Activated T-cell treated with anti-CD3 and anti-CD28 coated beads, Interleukin-2, amount 50 U/mL, for 4 hours (primary cell): ENCODE data around the gene CHPF. TPM values are rescaled to one million over a fixed set of nuclear protein-coding genes. Genes with fewer than 3 reads are reported as not detected.
A peak's percentile ranks its signal among the peaks of the same experiment; 100 is the strongest.

ENCODE experiments used
- ATAC-seq, 2 donors: fragments of 200-7000 bp; cut with Tn5 transposase; one replicate each; pipeline ENCODE4 v1.10.0; 2021
- DNase-seq: peaks from one replicate; pipeline ENCODE4 v3.0.0-alpha.2; 2020
- H3K27me3 Mint-ChIP-seq: one replicate; pipeline ENCODE4 v1.8.0; 2021; ENCODE audit warnings: low read depth, mixed read lengths
- H3K36me3 Mint-ChIP-seq: one replicate; pipeline ENCODE4 v1.8.0; 2022; ENCODE audit warnings: mixed read lengths; ENCODE audit not compliant: insufficient read depth
- H3K4me1 Mint-ChIP-seq: one replicate; pipeline ENCODE4 v1.8.0; 2021; ENCODE audit warnings: low read depth, mixed read lengths
- H3K4me3 Mint-ChIP-seq: one replicate; pipeline ENCODE4 v1.8.0; 2021; ENCODE audit warnings: mild to moderate bottlenecking, moderate library complexity, mixed read lengths
- H3K9me3 Mint-ChIP-seq: one replicate; pipeline ENCODE4 v1.8.0; 2021; ENCODE audit warnings: mixed read lengths
- total RNA-seq, 3 donors: library from RNA; stranded (reverse); gene quantifications; one replicate each; pipeline ENCODE4 v1.2.1, GENCODE V29; 2021

Gene CHPF
- total RNA-seq, 3 donors from 2014 or later: 38.3 to 42.0 (median 40.3) TPM

GRCh38 chr2:219560893-219561178 lies 17.2 kb upstream of the CHPF start:
- no peak for DNase-seq
- Mint-ChIP-seq H3K36me3 (no peaks in the 10 kb centered on the region), H3K9me3 (no peaks in the 10 kb centered on the region), H3K4me3 (no peak overlapping the region), H3K27me3 (peaks cover 20% of the 10 kb centered on the region), H3K4me1 (no peaks in the 10 kb centered on the region)
- ATAC-seq: no peak

GRCh38 chr2:219560037-219560892 lies 16.7 kb upstream of the CHPF start:
- H3K36me3 Mint-ChIP-seq: no peaks in the 10 kb centered on the region
- peaks cover 20% of the 10 kb centered on the region for H3K27me3 Mint-ChIP-seq
- H3K4me3 Mint-ChIP-seq: no peak overlapping the region
- no peaks in the 10 kb centered on the region for H3K4me1 Mint-ChIP-seq
- no peak for DNase-seq
- ATAC-seq: peak; percentile 43 to 52
- no peaks in the 10 kb centered on the region for H3K9me3 Mint-ChIP-seq

DNA sequence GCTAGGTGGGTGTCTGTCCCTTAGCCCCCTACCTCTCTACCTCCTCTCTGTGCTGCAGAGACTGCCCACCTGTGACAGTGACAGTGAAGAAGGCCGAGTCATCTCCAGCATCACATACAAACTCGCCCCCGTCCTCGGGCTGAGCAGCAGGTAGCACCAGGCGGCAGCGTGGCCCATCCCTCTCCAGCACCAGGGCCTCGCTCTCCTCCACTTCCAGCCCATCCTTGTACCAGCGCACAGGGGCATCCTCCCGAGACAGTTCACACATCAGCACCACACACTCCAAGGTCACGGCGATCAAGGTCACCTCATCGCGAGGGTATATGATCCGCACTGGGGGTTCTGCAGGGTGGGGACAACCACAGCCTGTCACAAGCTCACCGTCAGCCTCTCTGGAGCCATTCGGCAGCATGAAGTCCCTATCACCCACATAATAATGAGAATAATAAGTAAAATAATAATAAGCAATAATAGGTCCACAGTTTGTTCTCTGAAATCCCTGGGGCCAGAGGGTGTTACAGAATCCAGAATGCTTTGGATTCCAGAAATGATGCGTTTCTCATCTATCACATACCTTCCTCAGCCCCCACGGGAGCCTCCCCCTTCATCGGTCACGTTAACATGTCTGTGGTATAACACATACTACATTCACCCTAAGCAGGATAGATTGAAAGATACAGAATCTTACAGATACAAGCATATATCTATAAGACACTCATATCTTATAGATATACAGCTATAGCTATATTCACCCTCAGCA lies 15.7 kb upstream of the CHPF start:
- no peaks in the 10 kb centered on the region for H3K9me3 Mint-ChIP-seq
- DNase-seq: no peak
- H3K27me3 Mint-ChIP-seq: peaks cover 27% of the 10 kb centered on the region
- no peak for ATAC-seq
- no peak overlapping the region for H3K4me3 Mint-ChIP-seq
- H3K4me1 Mint-ChIP-seq: no peaks in the 10 kb centered on the region
- H3K36me3 Mint-ChIP-seq: no peaks in the 10 kb centered on the region

- Mint-ChIP-seq H3K9me3 (no peaks in the 10 kb centered on the region), H3K36me3 (no peaks in the 10 kb centered on the region), H3K27me3 (peaks cover 38% of the 10 kb centered on the region), H3K4me1 (peaks cover 3% of the 10 kb centered on the region), H3K4me3 (no peak overlapping the region)
- DNase-seq (no peak), ATAC-seq (no peak)
Observed at GRCh38 chr2:219557791-219558785, 14.5 kb upstream of the CHPF start.

- DNase-seq: no peak
- peaks cover 3% of the 10 kb centered on the region for H3K4me1 Mint-ChIP-seq
- H3K36me3 Mint-ChIP-seq: no peaks in the 10 kb centered on the region
- no peaks in the 10 kb centered on the region for H3K9me3 Mint-ChIP-seq
- no peak overlapping the region for H3K4me3 Mint-ChIP-seq
- no peak for ATAC-seq
- peaks cover 35% of the 10 kb centered on the region for H3K27me3 Mint-ChIP-seq
Observed at GRCh38 chr2:219557320-219557719, 13.7 kb upstream of the CHPF start.

GRCh38 chr2:219556413-219556812 lies 12.8 kb upstream of the CHPF start:
- DNase-seq (no peak), ATAC-seq (no peak)
- H3K9me3 Mint-ChIP-seq: no peaks in the 10 kb centered on the region
- H3K4me3 Mint-ChIP-seq: no peak overlapping the region
- peaks cover 40% of the 10 kb centered on the region for H3K27me3 Mint-ChIP-seq
- H3K4me1 Mint-ChIP-seq: peaks cover 8% of the 10 kb centered on the region
- no peaks in the 10 kb centered on the region for H3K36me3 Mint-ChIP-seq

DNA sequence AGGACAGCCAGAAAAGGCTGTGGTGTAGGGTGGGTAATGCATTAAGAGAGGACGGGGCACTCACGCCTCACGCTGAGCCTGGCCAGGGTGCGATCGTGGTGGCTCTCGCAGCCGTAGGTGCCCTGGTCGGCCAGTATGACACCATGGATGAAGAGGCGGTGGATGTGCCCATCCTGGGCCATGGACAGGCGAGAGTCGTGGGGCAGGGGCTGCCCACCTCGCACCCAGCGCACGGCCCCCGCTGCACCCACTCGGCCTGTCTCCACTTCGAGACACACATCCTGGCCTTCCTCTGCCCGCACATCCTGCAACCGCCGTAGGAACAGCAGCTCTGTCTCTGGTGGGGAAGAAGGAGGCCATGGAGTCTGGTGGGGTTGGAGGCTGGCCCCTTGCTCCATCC lies 12.3 kb upstream of the CHPF start:
- H3K27me3 Mint-ChIP-seq: peaks cover 42% of the 10 kb centered on the region

GRCh38 chr2:219554350-219554749 lies 10.7 kb upstream of the CHPF start:
- H3K36me3 Mint-ChIP-seq: no peaks in the 10 kb centered on the region
- peaks cover 43% of the 10 kb centered on the region for H3K27me3 Mint-ChIP-seq
- peaks cover 8% of the 10 kb centered on the region for H3K4me1 Mint-ChIP-seq
- no peak overlapping the region for H3K4me3 Mint-ChIP-seq
- DNase-seq: no peak
- no peaks in the 10 kb centered on the region for H3K9me3 Mint-ChIP-seq
- no peak for ATAC-seq

More for the DNA sequence above, 12.3 kb upstream of the CHPF start:
- no peaks in the 10 kb centered on the region for H3K9me3 Mint-ChIP-seq
- no peaks in the 10 kb centered on the region for H3K36me3 Mint-ChIP-seq
- H3K4me3 Mint-ChIP-seq: no peak overlapping the region
- DNase-seq: no peak
- no peak for ATAC-seq
- peaks cover 8% of the 10 kb centered on the region for H3K4me1 Mint-ChIP-seq

DNA sequence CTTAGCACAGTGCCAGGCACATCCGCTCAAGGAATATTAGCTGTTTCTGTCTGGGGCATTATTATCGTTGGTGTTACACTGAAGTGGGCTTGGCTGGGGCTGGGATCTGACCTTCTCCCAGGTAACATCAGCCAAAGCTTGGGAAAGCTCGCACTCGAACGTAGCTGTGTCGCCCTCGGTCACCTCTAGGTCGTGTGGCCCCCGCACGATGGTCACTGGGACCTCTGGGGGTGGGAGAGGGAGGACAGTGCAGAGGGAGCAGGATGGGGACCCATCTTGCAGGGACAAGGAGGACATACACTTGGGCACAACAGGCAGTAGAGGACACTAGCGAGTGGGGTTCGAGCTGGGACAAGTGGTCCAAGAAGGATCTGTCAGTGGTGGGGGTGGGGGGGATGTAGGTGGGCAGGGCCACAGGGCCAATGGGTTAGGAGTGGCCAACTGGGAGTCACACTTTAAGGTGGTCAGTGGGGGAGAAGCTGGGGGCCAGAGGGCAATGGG lies 9.9 kb upstream of the CHPF start:
- Mint-ChIP-seq H3K4me1 (peaks cover 8% of the 10 kb centered on the region), H3K36me3 (no peaks in the 10 kb centered on the region), H3K27me3 (peaks cover 43% of the 10 kb centered on the region), H3K9me3 (no peaks in the 10 kb centered on the region), H3K4me3 (peak overlapping the region; percentile 61)
- DNase-seq (no peak), ATAC-seq (no peak)

GRCh38 chr2:219553168-219553417 lies 9.5 kb upstream of the CHPF start:
- Mint-ChIP-seq H3K27me3 (peaks cover 46% of the 10 kb centered on the region), H3K4me1 (peaks cover 8% of the 10 kb centered on the region), H3K36me3 (no peaks in the 10 kb centered on the region), H3K9me3 (no peaks in the 10 kb centered on the region), H3K4me3 (peak overlapping the region; percentile 61)
- ATAC-seq (no peak), DNase-seq (no peak)

- peaks cover 46% of the 10 kb centered on the region for H3K27me3 Mint-ChIP-seq
- peak; percentile 91 to 93 for ATAC-seq
- peak overlapping the region; percentile 73 for H3K4me3 Mint-ChIP-seq
- DNase-seq: peak; percentile 72
- H3K9me3 Mint-ChIP-seq: no peaks in the 10 kb centered on the region
- no peaks in the 10 kb centered on the region for H3K36me3 Mint-ChIP-seq
- peaks cover 8% of the 10 kb centered on the region for H3K4me1 Mint-ChIP-seq
Observed at GRCh38 chr2:219552382-219553167, 9.0 kb upstream of the CHPF start.

DNA sequence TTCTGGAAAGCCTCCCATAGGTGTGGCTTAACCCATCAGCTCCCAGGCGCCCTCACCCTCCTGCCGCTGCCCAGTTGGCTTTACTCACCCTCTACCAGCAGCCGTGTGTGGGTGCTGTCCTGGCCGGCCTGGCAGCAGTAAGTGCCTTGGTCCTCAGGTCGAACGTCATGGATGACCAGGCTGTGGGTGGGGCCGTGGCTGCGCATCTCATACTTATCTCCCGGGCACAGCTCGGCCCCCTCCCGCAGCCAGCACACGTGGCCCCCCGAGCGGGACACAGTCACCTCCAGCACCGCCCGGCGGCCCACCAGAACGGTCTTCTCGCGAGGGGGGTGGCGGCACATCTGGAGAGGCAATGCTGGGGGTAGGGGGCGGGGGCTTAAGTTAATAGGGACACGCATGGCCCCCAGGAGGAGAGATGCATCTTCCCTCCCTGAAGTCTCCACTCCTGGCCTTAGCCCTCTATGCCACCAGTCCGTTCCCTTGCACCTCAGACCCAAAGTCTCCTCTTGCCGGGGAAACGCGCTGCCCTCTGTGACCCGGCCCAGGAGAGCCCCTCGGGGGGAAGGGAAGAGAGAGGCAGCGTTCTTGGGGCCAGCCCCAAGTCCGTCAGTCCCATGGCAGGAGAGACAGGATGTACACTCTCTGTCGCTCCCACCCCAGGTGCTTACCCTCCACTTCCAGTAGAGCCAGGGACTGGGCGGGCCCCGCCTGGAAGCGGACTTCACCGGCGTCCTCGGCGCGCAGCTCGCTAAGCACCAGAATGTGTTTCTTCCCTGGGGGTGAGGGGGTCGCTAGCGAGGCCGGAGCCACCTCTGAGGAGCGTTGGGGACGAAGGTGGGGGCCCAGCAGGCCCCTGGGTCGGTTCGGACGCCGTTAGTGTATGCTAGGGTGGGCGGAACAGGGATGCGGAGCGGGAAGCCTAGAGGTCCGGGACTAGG lies 8.1 kb upstream of the CHPF start:
- peak; percentile 23 to 33 for ATAC-seq
- Mint-ChIP-seq H3K4me1 (peaks cover 8% of the 10 kb centered on the region), H3K27me3 (peaks cover 45% of the 10 kb centered on the region), H3K36me3 (no peaks in the 10 kb centered on the region), H3K4me3 (peak overlapping the region; percentile 73), H3K9me3 (no peaks in the 10 kb centered on the region)
- DNase-seq: no peak

GRCh38 chr2:219549619-219550018 lies 6.0 kb upstream of the CHPF start:
- Mint-ChIP-seq H3K9me3 (no peaks in the 10 kb centered on the region), H3K4me3 (no peak overlapping the region), H3K36me3 (no peaks in the 10 kb centered on the region), H3K4me1 (peaks cover 11% of the 10 kb centered on the region), H3K27me3 (peaks cover 34% of the 10 kb centered on the region)
- DNase-seq (no peak), ATAC-seq (no peak)
